RPMI8226 (cell line): Measurements from ENCODE around the gene RAD21L1.
A peak's percentile ranks its signal among the peaks of the same experiment; 100 is the strongest.
"Not testable (repeated sequence)": the region's sequence is repeated elsewhere in the genome, so short reads cannot be mapped to it uniquely, and the experiment has no call there.

ENCODE experiments used
- DNase-seq: peaks from one replicate; pipeline ENCODE4 v3.0.0-alpha.2; 2015

RAD21L1 gene

DNA sequence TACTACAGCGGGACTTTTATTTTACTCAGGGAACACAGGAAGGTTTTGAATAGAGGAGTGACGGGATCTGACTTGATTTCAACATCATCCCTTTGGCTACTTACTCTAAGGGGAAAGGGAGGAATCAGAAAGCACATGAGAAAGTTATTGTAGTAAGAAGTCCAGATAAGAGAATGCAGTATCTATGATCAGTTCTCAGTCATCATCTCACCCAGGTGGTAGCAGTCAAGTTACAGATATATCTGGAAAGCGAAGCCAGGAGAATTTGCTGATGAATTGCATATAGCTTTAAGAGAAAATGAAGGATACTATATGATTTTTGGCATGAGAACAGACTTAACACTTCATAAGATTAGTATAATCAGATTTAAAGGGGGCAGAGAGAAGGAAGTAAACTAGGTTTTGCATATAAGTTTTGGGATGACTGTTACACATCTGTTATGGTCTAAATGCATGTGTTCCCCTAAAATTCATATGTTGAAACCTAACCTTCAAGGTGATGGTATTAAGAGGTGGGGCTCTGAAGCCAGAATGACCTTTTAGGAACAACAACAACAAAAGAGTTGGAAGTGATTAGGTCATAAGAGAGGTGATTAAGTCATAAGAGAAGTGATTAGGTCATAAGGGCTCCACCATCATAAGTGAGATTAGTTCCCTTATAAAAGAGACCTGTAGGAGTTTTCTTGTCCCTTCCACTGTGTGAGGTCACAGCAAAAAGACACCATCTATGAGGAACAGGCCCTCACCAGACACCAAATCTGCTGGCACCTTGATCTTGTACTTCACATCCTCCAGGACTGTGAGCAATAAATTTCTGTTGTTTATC is 6.7 kb downstream of the RAD21L1 start:
- DNase-seq, result no peak

DNA sequence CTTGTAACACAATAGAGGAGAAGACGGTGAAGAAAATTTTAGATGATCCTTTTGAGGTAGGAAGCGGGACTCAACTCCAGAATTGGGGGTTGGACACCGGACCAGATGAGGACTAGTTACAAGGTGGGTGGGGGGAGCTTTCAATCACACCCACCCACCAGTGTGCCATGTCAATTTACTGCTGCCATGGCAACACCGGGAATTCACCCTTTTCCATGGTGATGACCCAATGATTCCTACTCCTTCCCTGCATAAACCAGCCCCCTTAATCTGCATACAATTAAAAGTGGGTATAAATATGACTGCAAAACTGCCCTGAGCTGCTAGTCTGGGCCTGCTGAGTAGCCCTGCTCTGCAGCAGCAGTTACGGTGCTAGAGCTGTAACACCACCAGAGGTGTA is 14.7 kb downstream of the RAD21L1 start:
- no peak for DNase-seq

DNA sequence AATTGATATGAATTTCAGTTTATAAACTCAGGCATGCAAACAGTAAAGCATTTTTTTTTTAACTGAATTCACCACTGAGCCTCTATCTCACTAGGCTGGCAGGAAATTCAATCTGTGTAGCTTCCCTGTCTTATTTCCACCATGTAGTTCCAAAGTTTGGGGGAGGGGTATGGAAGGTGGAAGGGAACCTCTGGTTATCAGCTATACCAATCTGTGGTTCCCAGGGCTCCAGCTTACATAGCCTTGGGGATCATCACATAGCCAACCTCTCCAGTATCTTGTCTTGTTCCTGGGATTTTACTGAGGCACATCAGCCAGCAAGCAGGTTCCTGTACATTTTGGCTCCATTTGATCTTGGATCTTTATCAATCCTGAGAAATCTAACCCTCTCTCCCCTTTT is 15.6 kb downstream of the RAD21L1 start:
- no peak for DNase-seq

DNA sequence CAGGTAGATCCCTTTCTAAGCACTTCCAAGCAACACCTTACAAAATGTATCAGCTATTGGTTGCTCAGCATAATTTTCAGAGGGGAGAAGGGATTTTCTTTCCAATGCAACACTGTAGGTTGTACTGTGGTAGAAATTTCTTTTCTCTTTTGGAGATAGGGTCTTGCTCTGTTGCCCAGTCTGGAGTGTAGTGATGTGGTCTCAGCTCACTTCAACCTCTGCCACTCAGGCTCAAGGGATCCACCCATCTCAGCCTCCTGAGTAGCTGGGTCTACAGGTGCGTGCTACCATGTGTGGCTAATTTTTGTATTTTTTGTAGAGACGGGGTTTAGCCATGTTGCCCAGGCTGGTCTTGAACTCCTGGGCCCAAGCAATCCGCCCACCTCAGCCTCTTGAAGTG is 16.3 kb downstream of the RAD21L1 start:
- no peak for DNase-seq

DNA sequence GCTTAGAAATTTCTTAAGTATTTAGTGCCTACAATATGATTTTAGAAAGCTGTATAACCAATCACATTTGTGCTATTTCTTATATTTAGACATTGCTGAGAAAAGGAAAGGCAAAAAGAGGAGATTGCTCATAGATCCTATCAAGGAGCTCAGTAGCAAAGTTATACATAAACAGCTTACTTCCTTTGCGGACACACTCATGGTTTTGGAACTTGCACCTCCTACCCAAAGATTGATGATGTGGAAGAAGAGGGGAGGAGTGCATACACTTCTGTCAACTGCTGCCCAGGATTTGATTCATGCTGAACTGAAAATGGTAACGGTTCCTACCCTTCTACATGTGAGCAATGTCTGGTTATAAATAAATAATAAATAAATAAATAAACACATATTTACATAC is 16.7 kb downstream of the RAD21L1 start:
- DNase-seq, result no peak

DNA sequence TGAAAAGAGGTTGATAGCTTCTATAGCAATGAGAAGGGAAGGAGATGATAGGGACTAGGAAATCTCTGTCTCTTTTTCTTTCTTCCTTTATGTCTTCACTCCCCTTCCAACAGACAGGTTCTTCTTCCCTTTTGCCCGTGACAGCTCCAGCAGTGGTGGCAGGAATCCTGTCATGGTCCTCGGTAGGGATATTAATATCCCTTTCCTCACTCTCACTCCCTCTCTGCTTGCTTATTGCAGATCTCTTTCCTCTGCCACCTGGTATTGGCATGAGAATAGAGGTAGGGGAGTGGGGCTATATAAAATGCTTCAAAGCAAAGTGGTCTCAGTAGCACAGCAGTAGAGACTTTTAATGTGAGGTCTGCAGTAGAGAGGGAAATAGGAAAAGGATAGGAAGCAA is 19.7 kb downstream of the RAD21L1 start:
- no peak for DNase-seq

DNA sequence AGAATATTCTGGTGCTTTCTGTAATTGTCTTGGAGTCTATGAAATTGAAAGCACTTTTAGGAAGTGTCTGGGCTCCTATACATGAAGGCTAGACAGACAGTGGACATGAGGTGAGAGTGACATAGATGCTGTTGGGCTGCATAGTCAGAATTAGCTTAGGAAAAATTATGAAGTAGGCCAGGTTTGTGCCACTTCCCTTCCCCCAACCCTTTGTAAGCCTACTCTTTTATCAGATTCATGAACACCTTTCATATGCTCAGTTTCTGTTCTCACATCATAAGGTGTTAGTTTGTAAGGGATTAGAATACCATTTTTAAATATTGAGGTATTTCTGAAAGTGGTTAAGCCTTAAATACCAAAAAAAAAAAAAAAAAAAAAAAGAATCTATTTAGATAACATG is 21.8 kb downstream of the RAD21L1 start:
- no peak for DNase-seq

DNA sequence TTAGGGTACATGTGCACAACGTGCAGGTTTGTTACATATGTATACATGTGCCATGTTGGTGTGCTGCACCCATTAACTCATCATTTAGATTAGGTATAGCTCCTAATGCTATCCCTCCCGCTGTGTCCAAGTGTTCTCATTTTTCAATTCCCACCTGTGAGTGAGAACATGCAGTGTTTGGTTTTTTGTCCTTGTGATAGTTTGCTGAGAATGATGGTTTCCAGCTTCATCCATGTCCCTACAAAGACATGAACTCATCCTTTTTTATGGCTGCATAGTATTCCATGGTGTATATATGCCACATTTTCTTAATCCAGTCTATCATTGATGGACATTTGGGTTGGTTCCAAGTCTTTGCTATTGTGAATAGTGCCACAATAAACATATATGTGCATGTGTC is 24.4 kb downstream of the RAD21L1 start:
- not testable (repeated sequence) for DNase-seq

DNA sequence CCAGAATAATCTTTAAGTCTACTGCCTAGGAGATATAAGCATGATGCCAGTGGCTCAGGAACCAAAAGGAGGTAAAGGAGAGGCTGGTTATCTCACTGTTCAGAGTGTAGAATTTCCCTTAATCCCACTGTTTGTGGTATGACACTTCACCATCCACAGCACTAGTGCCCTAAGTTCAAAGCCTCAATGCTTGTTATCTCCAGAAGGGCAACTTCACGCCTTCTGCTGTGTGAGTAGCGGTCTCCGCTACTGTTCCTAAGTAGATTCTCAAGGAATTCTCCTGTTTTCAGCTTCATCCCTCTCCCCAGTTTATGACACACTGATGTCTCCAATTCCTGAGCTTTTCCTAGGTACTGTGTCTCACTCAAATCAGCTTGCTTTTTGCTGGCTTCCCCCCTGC is 26.6 kb downstream of the RAD21L1 start:
- DNase-seq, result no peak

DNA sequence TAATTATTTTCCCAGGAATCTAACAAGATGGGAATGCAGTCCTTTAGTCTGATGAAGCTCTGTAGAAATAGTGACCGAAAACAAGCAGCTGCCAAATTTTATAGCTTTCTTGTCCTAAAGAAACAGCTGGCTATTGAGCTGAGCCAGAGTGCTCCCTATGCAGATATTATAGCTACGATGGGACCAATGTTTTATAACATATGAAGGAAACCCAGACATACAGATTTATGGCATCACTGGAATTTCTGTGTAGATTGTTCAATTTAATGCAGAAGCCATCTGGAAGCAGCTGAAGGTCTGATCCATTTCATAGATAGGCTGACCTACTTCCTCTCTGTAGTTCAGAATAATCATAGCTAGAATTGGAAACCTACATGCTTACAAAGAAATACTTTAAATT is 28.4 kb downstream of the RAD21L1 start:
- no peak for DNase-seq

DNA sequence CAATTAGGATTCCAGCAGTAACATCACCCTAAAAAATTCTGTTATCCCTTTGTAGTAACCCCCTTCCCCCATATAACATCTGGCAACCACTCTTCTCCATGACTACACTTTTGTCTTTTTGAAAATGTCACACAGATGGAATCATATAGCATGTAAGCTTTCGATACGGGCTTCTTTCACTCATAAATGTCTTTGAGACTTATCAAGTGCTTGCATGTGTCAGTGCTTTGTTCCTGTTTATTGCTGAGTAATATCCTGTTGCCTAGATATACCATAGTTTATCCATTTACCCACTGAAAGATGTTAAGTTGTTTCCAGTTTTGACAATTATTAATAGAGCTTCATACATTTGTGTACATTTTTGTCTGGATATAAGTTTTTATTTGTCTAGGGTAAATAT is 29.8 kb downstream of the RAD21L1 start:
- no peak for DNase-seq

DNA sequence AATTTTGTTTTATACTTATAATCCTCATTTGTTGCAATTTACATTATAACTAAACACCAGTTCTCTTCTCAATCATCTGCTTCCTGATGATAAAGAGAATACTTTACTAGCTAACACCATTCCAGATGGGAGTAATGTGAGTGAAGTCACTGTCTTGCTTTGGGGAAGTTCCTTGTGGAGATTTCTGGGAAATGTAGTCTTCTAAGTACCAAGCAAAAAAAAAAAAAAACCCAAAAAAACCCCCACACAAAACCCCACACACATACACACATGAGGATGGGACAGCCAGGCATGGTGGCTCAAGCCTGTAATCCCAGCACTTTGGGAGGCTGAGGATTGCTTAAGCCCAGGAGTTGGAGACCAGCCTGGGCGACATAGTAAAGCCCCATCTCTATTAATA is 38.0 kb downstream of the RAD21L1 start:
- DNase-seq, result no peak

DNA sequence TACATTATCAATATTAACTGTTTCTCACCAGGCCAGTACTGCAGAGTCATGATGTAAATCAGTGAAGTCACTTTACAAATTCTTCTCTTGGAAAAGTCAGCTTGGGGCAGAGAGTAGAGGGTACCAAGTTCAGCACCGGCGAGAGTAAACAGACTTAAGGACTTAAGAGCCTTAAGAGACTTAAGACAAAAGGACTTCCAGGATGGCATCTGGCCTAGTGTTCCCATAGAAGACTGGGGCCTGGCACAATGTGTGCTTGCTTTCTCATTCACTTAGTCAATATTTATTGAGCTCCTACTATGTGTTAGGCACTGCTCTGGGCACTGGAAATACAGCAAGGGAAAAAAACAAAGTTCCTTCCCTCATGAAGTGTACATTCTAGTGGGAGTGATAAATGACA is 38.9 kb downstream of the RAD21L1 start:
- no peak for DNase-seq

DNA sequence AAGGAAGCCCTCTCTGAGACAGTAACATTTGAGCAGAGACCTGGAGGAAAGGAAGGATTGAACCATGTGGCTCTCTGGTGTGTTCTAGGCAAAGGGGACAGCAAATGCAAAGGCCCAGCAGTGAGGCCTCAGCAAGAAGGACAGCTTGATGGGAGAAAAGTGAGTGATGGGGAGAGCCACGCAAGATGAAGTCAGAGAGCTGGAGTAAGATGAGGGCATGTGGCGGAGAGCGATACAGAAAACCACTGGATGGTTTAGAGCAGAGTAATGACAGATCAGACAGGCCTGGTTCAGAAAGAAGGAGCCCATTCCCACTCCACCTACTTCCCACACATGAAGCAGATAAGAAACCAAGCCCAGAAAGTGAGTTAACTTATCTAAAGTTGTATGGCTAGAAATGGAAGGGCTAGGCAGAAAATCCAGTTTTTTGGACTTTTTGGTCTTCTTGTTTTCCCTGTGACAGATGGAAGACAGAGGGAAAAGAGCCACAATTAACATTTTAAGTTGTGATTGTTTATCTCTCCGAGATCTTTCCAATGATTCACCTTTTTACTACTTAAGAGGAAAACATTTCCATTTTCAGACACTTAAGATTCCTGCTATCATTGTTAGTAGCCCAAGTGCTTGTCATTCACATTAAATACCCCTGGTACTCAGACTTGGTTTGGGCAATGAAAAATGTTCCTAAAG is 39.5 kb downstream of the RAD21L1 start:
- no peak for DNase-seq

DNA sequence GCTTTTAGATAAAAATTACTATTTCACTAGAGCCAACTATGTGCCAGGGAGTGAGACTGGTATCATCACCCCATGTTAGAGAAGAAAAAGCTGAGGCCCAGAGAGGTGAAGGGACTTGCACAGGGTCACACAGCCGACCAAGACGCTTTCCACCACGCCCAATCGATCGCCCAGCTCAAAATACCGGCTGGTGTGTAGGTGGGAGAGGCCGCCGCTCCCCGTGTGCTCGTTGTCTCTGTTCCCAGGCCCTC is 40.0 kb downstream of the RAD21L1 start:
- DNase-seq, result no peak

DNA sequence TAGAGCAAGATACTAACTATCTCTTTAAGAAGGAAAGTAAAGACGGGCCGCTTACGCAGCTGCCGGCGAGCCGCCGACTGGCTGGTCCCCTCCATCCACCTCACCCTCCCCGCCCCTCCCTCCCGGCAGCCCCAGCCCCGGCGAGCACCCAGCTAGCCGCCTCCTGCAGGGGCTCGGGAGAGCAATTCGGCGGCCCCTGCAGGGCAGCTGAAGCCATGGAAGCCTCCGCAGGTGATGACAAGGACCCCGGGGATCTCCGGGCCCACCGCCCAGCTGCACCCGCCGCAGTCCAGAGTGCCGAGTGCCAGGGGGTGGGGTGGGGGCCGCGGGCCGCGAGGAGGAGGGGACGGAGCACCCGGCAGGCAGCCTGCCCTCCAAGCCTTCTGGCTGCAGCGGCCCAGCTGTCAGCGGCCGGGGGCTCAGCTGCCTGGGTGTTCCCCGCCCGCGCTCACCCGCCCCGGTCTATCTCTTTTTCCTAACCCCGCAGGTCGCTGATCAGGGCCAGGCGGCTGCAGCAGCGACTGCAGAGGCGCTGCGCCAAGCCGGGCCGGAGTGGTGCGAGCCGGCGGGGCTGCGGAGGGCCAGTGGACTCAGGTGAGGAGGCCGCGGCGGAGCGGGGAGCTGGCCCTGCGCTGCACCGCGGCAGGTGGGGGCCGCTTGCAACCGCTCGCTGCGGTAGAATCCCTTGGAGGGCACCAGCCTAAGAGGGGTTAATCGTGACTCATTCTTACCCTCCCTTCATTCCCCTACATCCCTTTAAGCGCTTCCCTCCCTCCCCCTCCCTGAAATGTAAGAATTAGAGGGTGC is 40.5 kb downstream of the RAD21L1 start, which contains the start of gene SNPH:
SNPH (plus strand) TSS at position 128 of the 807 bp plus-strand sequence. CDS start 29,946 bp downstream, outside the sequence.
- peak; percentile 54 for DNase-seq

DNA sequence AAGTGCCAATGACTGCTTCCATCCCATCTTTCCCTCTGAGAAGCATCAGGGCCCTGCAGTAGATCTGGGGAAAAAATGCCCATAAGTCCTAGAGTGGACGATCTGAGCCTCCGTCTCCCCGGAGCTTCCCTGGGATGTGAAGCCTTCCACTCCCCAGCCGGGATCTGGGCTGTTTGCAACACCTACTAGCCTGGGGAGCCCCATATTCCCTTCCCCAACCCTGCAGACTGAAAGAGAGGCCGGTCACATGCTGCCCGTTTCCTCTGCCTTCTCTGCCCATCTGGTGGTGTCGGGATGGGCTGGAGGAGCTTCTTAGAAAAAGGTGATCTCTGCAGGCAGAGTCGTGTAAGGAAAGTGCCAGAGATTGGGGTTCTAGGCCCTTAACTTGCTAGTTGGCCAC is 41.3 kb downstream of the RAD21L1 start:
- no peak for DNase-seq

DNA sequence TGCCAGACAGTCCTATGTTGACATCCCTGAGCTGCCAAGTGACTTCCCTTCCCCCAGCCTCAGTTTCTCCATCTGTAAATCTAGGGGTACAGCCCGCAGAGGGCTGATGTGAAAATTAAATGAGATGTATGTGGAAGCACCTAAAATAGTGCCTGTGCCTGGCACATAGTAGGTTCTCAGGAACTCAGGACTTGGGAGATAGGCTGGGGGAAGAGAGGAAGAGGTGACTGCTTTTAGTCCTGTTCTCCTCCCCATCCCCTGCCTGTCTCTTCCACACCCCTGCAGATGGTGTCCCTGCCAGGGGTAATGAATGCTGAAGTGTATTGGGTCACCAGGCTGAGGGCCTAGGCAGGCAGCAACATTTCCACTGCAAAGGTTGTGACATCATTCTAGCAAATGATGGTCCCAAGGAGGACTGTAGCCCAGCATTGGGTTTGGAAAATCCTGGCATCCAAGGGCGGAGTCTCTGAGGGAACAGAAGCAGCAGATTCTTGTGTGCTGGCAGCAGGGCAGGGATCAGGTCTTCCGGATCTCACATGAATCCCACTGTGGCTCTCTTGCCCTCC is 42.0 kb downstream of the RAD21L1 start:
- no peak for DNase-seq

DNA sequence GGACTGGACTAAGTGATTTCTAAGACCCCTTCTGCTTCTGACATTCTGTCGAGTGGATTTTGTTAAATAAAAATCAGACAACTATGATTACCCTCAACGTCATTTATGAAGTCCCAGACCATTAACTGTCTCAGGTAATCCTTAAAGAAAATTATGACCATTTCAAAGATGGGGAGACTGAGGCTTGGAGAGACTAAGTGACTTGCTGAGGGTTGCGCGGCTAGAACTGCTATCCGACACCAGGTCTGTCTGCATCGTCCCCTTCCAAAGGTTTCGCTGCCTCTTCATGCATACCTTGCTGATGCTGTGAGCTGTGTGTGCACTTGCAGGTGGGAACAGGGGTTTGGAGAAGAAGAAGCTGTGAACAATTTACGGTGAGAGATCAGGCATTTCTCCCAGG is 43.4 kb downstream of the RAD21L1 start:
- DNase-seq, result no peak

DNA sequence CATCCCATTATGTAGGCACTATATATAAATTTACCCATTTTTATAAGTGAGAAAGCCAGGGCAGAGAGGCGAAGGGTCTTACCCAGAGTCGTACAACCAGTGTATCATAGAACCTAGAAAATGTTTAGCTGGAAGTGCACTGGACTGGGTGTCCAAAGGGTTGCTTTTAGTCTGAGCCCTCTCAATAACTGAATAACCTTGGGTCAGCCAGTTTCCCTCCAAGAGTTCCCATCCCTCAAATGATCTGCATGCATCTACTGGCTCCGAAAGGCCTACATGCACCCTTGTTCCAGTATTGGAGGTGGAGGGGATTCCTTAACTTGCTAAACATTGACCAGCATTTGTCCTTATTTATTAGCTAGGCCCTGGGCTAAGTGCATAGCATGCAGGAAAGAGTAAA is 44.0 kb downstream of the RAD21L1 start:
- DNase-seq, result no peak

DNA sequence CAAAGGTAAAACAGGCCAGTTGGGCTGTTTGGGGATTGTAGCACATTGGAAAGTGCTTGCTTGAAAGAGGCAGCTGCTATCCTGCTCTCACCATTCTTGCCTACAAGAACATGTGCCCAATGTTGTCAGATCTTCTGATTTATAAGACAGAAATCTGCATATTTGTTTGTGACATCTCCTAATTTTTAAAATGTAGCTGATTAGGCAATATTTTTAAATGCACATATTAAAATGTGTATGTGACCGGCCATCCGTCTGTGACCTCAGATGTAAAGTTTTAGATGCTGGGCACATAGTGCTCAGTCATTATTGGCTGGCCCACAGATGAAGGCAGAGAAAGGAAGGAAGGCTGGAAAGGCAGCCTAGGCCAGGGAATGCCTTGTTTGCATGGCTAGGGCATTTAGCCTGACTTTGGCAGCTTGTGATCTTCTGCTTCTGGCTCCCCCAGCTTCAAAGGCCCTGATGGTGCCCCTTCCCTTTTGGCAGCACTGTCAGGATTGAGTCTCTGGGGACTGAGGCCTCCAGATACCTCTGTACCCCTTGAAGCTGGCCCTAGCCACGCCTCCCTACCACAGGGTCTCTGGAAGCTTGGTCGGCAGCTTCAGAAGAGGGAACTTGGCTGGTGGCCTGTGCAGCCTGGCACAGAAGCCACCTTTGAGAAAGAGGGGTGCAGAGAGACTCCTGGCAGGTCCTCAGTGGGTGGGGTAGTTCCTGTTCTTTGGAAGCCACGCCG is 46.7 kb downstream of the RAD21L1 start:
- no peak for DNase-seq

DNA sequence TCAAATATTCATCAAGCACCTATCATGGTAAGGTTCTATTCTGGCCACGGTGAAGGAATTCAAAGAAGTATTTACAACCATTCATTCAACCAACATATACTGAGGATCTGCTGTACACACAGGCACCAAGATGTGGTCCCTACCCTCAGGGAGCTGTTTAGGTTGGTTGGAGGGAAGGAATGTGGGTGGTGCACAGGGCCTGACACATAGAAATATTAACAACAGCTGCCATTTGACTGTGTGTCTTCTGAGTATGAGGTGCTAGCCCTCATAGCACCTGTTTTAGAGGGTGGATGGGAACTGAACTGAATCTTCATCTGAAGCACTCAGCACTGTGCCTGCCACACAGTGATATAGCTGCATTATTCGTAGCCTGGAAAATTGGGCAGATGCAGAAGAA is 47.5 kb downstream of the RAD21L1 start:
- no peak for DNase-seq
